Mammary epithelial cell (primary cell): ENCODE data around the gene HLA-DOB.

Experiments used
- CTCF ChIP-seq, 2 donors: IDR thresholded peaks in 1 of 2; conservative IDR thresholded peaks in 1 of 2; 2 replicates each; pipeline ENCODE4 v1.5.1; 2011 to 2012; ENCODE audit warnings: inconsistent platforms in 2 of 2, low read length in 2 of 2, mild to moderate bottlenecking in 2 of 2, control low read depth in 1 of 2, low read depth in 1 of 2; ENCODE audit not compliant: insufficient read depth in 1 of 2; ENCODE audit errors: extremely low read depth in 1 of 2
- EZH2 ChIP-seq: IDR thresholded peaks from 2 replicates; pipeline ENCODE4 v1.6.1; 2012; ENCODE audit warnings: low read length, inconsistent platforms, borderline replicate concordance

DNA sequence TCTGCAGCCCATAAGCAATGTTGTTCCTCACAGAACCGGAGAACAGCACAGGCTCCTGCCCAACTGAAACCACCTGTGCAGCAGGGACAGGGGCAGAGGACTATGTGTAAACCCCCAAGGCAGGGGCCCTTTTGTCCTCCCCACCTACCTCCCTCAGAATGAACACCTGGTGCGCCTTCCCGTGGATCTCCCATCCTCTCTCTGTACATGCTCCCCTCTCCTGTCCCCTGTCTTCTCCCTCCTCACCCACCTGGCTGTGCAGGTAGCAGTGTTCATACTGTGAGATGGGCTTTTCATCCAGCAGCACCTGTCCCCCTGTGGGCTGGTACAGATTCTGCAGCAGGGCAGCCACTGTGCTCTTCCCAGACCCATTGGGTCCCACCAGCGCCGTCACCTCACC is 13.2 kb upstream of the HLA-DOB start:
- TF ChIP-seq CTCF (conservative IDR thresholded peaks at IDR 0.05 in 1 of 2, IDR thresholded peaks at IDR 0.05 in 1 of 2; ENCODE audit: extremely low read depth in 1 of 2, insufficient read depth in 1 of 2, low read depth in 1 of 2, low read length in 2 of 2) (no peak), EZH2 (no peak)
